GM13977 (cell line): ENCODE results near the gene SPO11.

Source experiments
- DNase-seq: peaks from one replicate; pipeline ENCODE4 v3.0.0; 2012; ENCODE audit warnings: low spot score
- in situ Hi-C: fragments of 300-500 bp; cut with MboI; formaldehyde crosslinking; loops from one replicate; pipeline ENCODE4 v1.12.0; 2022; ENCODE audit warnings: low sequenced_read_pairs, low pct_unique_long_range_greater_than_20kb, mixed read lengths, inconsistent platforms; ENCODE audit not compliant: unreplicated experiment
- TF ChIP-seq, protein P1 (sequence below): IDR thresholded peaks from 2 replicates; pipeline ENCODE4 v1.5.1; 2012; ENCODE audit warnings: mild to moderate bottlenecking, control low read depth; ENCODE audit not compliant: insufficient read depth; ENCODE audit errors: extremely low read depth, missing control alignments

The SPO11 gene

GRCh38 chr20:57387945-57388371, 58.4 kb downstream of the SPO11 start:
- in situ Hi-C loops, result loop anchor here (5.0 to 25.0 kb wide), 2 partner anchors 114 to 824 kb away; no protein-coding TSS in a partner anchor
- DNase-seq, result no peak
- TF ChIP-seq, protein P1, sequence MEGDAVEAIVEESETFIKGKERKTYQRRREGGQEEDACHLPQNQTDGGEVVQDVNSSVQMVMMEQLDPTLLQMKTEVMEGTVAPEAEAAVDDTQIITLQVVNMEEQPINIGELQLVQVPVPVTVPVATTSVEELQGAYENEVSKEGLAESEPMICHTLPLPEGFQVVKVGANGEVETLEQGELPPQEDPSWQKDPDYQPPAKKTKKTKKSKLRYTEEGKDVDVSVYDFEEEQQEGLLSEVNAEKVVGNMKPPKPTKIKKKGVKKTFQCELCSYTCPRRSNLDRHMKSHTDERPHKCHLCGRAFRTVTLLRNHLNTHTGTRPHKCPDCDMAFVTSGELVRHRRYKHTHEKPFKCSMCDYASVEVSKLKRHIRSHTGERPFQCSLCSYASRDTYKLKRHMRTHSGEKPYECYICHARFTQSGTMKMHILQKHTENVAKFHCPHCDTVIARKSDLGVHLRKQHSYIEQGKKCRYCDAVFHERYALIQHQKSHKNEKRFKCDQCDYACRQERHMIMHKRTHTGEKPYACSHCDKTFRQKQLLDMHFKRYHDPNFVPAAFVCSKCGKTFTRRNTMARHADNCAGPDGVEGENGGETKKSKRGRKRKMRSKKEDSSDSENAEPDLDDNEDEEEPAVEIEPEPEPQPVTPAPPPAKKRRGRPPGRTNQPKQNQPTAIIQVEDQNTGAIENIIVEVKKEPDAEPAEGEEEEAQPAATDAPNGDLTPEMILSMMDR, result no peak

DNA sequence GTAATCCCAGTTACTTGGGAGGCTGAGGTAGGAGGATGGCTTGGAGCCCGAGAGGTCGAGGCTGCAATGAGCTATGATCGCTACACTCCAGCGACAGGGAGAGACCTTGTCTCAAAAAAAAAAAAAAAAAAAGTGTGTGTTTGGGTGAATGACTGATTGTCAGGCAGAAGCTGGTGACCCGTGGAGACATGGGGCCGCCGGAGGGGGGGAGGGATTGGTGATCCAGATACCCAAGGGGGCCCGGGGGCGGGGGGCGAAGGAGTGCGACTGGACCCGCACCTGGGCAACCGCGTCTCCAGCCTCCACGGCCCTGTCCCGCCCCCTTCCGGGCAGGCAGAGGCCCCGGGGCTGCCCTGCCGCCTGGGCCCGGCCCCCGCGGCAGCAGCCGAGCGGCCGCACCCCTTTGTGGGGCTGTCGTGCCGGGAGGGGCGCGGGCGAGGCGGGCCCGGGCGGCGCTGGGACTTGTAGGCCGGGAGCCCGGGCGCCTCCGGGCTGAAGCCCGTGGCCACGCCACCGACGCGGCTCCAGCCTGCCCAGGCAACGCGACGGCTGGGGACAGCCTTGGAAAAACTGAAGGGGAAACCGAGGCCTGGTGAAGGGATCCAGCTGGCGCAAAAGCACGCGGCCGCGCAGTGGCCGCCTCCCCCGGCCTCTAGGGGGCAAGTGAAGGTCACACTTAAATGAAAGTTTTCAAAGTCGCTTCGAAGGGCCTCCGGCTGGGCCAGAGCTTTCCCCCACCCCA, 59.5 kb downstream of the SPO11 start:
- TF ChIP-seq, protein P1, result peak; percentile 44
- DNase-seq, result peak; percentile 90
- in situ Hi-C loops, result loop anchor here (5.0 to 25.0 kb wide), 2 partner anchors 113 to 823 kb away; no protein-coding TSS in a partner anchor

GRCh38 chr20:57389695-57390603, 60.3 kb downstream of the SPO11 start:
- peak; percentile 75 for DNase-seq
- TF ChIP-seq, protein P1, result no peak
- in situ Hi-C loops, result loop anchor here (5.0 to 25.0 kb wide), 2 partner anchors 112 to 822 kb away; no protein-coding TSS in a partner anchor

GRCh38 chr20:57390604-57391438, 61.2 kb downstream of the SPO11 start, which contains the start of gene RBM38:
Gene RBM38 (plus strand): TSS chr20:57391396. CDS start chr20:57391582, 186 bp downstream.
- in situ Hi-C loops, result loop anchor here (25.0 kb wide), 1 partner anchor 821 kb away; no protein-coding TSS in a partner anchor
- TF ChIP-seq, protein P1, result no peak
- DNase-seq, result peak; percentile 98

GRCh38 chr20:57391439-57392301, 62.1 kb downstream of the SPO11 start:
- in situ Hi-C loops, result loop anchor here (25.0 kb wide), 1 partner anchor 821 kb away; no protein-coding TSS in a partner anchor
- TF ChIP-seq, protein P1, result no peak
- DNase-seq, result peak; percentile 49
